Duodenal mucosa (tissue), 2 donors: ENCODE results near the gene IFNL2.

Experiments
- H3K27ac ChIP-seq: one replicate; pipeline ENCODE4 v1.7.0; 2013; ENCODE audit warnings: low read depth, low read length
- H3K27me3 ChIP-seq, 2 donors: one replicate each; pipeline ENCODE4 v1.7.0; 2013; ENCODE audit warnings: low read length in 2 of 2, control low read depth in 1 of 2; ENCODE audit not compliant: insufficient read depth in 2 of 2, control insufficient read depth in 1 of 2
- H3K36me3 ChIP-seq, 2 donors: one replicate each; pipeline ENCODE4 v1.7.0; 2013; ENCODE audit warnings: low read length in 2 of 2, control low read depth in 1 of 2; ENCODE audit not compliant: insufficient read depth in 2 of 2, control insufficient read depth in 1 of 2
- H3K4me1 ChIP-seq, 2 donors: one replicate each; pipeline ENCODE4 v1.7.0; 2013; ENCODE audit warnings: low read length in 2 of 2, control low read depth in 1 of 2; ENCODE audit not compliant: insufficient read depth in 2 of 2, control insufficient read depth in 1 of 2
- H3K4me3 ChIP-seq, 2 donors: one replicate each; pipeline ENCODE4 v1.7.0; 2013; ENCODE audit warnings: low read length in 2 of 2, low read depth in 1 of 2
- H3K9ac ChIP-seq, 2 donors: one replicate each; pipeline ENCODE4 v1.7.0; 2013; ENCODE audit warnings: low read length in 2 of 2, low read depth in 1 of 2
- H3K9me3 ChIP-seq, 2 donors: one replicate each; pipeline ENCODE4 v1.7.0; 2013; ENCODE audit warnings: low read length in 2 of 2, control low read depth in 1 of 2; ENCODE audit not compliant: control insufficient read depth in 1 of 2

Gene IFNL2

DNA sequence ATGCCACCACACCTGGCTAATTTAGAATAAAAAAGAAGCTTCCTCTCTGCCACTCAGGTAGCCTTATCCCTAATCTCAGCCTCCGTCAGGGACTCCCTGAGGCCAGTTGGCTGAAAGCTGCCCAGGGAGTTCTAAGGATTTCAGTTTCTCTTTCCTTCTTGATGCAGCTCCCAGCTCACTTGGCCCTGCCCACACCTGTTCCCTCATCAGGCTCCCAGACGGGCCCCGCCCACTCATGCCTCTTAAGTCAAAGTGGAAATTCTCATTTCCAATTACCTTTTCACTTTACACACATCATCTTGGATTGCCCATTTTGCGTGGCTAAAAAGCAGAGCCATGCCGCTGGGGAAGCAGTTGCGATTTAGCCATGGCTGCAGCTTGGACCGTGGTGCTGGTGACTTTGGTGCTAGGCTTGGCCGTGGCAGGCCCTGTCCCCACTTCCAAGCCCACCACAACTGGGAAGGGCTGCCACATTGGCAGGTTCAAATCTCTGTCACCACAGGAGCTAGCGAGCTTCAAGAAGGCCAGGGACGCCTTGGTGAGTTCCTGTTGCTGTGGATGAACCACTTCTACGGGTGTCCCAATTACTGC is 28.0 kb downstream of the IFNL2 start, which contains the start of gene IFNL1:
TSS of gene IFNL1 (plus strand) at position 353 of the 591 bp plus-strand sequence. CDS start at position 368, 15 bp downstream.
- Histone ChIP-seq H3K9ac (no peak within 1 kb of the TSS), H3K27ac (no peak within 1 kb of the TSS)

DNA sequence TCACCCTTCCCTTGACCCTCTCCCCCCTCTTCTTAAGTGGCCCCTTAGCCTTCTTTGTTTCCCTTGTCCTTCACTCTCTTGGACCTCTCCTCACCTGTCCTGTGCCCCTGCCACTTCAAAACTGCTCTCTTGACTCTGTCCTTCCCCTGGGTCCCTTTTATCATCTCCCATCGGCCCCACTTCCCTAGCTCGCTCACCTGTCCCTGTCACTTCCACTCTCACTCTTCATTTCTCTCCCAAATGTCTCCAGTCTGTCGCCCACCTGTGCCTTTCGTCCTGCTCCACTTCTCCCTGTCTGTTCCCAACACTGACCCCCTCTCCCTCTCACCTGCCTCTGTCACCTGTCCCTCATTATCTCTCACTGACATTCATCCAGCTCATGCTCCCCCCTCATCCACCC is 28.7 kb downstream of the IFNL2 start:
- no peaks in the 10 kb centered on the region for H3K4me1 ChIP-seq
- H3K9me3 ChIP-seq, result no peaks in the 10 kb centered on the region
- no peak overlapping the region for H3K4me3 ChIP-seq
- H3K27ac ChIP-seq, result no peak overlapping the region
- peaks cover 0 to 4% of the 10 kb centered on the region in 2 donors for H3K27me3 ChIP-seq
- H3K9ac ChIP-seq, result no peak overlapping the region
- H3K36me3 ChIP-seq, result no peaks in the 10 kb centered on the region

More for the DNA sequence above, 28.0 kb downstream of the IFNL2 start, which contains the start of gene IFNL1:
- no peaks in the 10 kb centered on the region for H3K4me1 ChIP-seq
- no peak within 1 kb of the TSS for H3K4me3 ChIP-seq
- H3K27me3 ChIP-seq, result peaks cover 0 to 4% of the 10 kb centered on the region in 2 donors
- no peaks in the 10 kb centered on the region for H3K9me3 ChIP-seq
- no peaks in the 10 kb centered on the region for H3K36me3 ChIP-seq

DNA sequence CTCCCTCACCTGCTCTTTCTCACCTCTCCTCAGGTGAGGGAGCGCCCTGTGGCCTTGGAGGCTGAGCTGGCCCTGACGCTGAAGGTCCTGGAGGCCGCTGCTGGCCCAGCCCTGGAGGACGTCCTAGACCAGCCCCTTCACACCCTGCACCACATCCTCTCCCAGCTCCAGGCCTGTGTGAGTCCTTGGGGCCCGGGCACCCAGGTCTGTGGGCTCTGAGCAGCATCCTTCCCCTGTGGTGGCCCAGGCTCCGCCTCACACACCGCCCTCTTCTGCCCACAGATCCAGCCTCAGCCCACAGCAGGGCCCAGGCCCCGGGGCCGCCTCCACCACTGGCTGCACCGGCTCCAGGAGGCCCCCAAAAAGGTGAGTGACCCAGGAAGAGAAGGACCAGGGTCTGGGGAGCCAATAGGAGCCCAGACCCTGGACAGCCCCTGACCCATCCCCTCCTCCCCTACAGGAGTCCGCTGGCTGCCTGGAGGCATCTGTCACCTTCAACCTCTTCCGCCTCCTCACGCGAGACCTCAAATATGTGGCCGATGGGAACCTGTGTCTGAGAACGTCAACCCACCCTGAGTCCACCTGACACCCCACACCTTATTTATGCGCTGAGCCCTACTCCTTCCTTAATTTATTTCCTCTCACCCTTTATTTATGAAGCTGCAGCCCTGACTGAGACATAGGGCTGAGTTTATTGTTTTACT is 29.9 kb downstream of the IFNL2 start:
- H3K27ac ChIP-seq, result no peak overlapping the region
- no peak overlapping the region for H3K9ac ChIP-seq
- H3K27me3 ChIP-seq, result peaks cover 0 to 4% of the 10 kb centered on the region in 2 donors
- H3K4me3 ChIP-seq, result no peak overlapping the region
- no peaks in the 10 kb centered on the region for H3K4me1 ChIP-seq
- H3K36me3 ChIP-seq, result no peaks in the 10 kb centered on the region
- no peaks in the 10 kb centered on the region for H3K9me3 ChIP-seq

DNA sequence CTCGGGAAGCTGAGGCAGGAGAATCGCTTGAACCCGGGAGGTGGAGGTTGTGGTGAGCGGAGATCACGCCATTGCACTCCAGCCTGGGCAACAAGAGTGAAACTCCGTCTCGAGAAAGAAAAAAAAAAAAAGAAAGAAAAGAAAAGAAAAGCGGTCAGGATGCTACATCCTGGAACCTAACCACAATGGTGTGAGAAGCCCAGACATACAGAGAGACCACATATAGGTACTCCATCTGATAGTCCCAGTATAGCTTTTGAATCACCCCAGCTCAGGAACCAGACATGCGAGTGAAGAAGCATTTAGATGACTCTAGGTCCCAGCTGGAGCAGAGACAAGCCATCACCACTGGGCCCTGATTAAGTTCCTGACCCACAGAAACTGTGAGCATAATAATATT is 31.2 kb downstream of the IFNL2 start:
- H3K27ac ChIP-seq, result no peak overlapping the region
- no peak overlapping the region for H3K9ac ChIP-seq
- H3K4me3 ChIP-seq, result no peak overlapping the region
- H3K36me3 ChIP-seq, result no peaks in the 10 kb centered on the region
- peaks cover 4 to 5% of the 10 kb centered on the region in 2 donors for H3K27me3 ChIP-seq
- H3K9me3 ChIP-seq, result no peaks in the 10 kb centered on the region
- no peaks in the 10 kb centered on the region for H3K4me1 ChIP-seq

DNA sequence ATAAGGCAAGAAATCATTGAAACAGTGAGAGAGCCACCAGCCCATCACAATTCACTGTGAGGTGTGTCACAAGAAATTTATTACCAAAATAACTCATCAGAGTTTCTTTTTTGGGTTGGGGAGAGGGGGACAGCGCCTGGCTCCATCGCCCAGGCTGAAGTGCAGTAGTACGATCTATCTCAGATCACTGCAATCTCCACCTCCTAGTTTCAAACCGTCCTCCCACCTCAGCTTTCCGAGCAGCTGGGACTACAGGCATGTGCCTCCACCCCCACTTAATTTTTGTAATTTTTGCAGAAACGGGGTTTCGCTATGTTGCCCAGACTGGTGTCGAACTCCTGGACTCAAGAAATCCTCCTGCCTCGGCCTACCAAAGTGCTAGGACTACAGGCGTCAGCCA is 31.6 kb downstream of the IFNL2 start:
- H3K27ac ChIP-seq, result no peak overlapping the region
- no peak overlapping the region for H3K4me3 ChIP-seq
- no peaks in the 10 kb centered on the region for H3K4me1 ChIP-seq
- peaks cover 4 to 9% of the 10 kb centered on the region in 2 donors for H3K27me3 ChIP-seq
- no peaks in the 10 kb centered on the region for H3K9me3 ChIP-seq
- H3K9ac ChIP-seq, result no peak overlapping the region
- no peaks in the 10 kb centered on the region for H3K36me3 ChIP-seq

DNA sequence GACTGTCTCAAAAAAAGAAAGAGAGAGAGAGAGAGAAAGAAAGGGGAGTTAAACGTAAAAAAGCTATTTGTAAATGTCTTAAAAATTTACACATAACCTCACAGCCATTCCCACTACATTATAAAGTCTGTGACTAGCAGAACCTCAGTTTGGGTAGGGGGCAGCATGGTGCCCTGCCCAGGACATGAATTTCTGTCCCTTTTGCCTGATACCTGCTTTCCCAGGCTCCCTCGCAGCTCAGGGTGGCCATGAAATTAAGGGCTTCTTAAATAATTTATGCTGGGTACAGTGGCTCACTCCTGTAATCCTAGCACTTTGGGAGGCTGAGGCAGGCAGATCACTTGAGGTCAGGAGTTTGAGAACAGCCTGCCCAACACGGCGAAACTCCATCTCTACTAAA is 32.8 kb downstream of the IFNL2 start:
- Histone ChIP-seq H3K27me3 (peaks cover 7 to 15% of the 10 kb centered on the region in 2 donors), H3K9me3 (no peaks in the 10 kb centered on the region), H3K27ac (no peak overlapping the region), H3K4me3 (no peak overlapping the region), H3K4me1 (no peaks in the 10 kb centered on the region), H3K9ac (no peak overlapping the region), H3K36me3 (no peaks in the 10 kb centered on the region)

DNA sequence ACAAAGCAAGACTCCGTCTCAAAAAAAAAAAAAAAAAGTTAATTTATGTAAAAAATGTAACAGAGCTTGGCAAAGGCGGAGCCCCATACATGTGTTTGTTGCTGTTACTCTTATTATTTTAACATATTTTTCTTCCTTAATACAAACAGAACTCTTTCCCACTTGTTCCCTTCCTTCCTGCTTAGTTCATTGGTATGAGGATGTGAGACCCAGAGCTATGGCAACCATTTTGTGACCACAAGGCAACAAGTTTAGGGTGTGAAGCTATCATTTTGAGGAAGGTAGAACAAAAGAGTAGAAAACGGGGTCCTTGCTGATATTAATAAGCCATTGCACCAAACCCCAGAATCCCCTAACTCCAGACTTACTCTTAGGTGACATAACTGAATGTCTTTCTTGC is 33.4 kb downstream of the IFNL2 start:
- H3K4me1 ChIP-seq, result no peaks in the 10 kb centered on the region
- H3K27me3 ChIP-seq, result peaks cover 9 to 20% of the 10 kb centered on the region in 2 donors
- H3K9ac ChIP-seq, result no peak overlapping the region
- H3K4me3 ChIP-seq, result no peak overlapping the region
- no peaks in the 10 kb centered on the region for H3K36me3 ChIP-seq
- H3K9me3 ChIP-seq, result no peaks in the 10 kb centered on the region
- H3K27ac ChIP-seq, result no peak overlapping the region

DNA sequence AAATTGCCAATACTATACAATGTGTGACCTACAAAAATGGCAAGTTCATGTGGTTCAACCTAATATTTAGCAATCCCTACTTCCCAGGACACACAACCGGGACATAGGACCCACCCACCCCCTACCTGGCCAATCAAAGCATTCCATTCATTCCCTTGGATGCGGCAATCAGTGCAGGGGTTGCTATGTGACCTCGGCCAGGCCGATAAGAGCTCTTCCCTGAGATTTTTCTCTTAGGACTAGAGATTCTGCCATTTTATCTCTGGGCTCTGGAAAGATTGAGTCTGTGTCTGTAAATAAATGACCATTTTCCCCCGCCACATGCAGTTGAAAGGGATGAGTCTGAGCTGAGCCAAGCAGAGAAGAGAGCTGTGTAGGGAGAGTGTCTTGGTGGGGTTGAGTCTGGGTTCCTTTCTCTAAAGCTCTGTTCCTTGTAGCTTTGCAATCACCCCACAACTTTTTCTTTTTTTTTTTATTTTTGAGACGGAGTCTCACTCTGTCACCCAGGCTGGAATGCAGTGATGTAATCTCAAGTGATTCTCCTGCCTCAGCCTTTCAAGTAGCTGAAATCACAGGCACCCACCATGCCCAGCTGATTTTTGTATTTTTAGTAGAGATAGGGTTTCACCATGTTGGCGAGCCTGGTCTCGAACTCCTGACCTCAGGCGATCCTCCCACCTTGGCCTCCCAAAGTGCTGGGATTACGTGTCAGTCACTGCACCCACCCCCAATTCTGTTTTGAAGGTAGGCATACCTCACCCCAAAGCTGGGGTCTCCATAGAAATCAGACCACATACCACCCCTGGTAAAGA is 35.4 kb downstream of the IFNL2 start:
- no peaks in the 10 kb centered on the region for H3K9me3 ChIP-seq
- H3K4me3 ChIP-seq, result no peak overlapping the region
- no peak overlapping the region for H3K9ac ChIP-seq
- peaks cover 0 to 6% of the 10 kb centered on the region in 2 donors for H3K4me1 ChIP-seq
- peaks cover 16 to 31% of the 10 kb centered on the region in 2 donors for H3K27me3 ChIP-seq
- no peaks in the 10 kb centered on the region for H3K36me3 ChIP-seq
- H3K27ac ChIP-seq, result no peak overlapping the region

DNA sequence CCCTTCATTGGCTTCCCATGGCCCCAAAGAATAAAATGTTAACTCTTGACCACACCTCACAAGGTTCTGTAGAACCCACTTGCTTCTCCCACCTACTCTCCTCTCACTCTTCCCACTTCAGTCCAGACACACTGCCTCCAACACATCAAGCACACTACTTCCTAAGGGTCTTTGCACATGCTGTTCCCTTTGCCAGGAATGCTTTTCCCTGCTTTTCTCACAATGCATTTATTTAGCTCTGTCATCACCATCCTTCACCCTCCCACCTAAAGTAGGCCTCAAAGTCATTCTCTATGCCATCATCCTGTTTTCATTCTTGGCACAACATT is 36.0 kb downstream of the IFNL2 start:
- Histone ChIP-seq H3K27me3 (peaks cover 19 to 34% of the 10 kb centered on the region in 2 donors), H3K4me3 (no peak overlapping the region), H3K4me1 (peaks cover 0 to 6% of the 10 kb centered on the region in 2 donors), H3K9me3 (no peaks in the 10 kb centered on the region), H3K9ac (no peak overlapping the region), H3K27ac (no peak overlapping the region), H3K36me3 (no peaks in the 10 kb centered on the region)
